Left ventricle myocardium inferior (tissue), 1 donor: ENCODE measurements around the gene RAB29. TPM values are rescaled to one million over a fixed set of nuclear protein-coding genes. Genes with fewer than 3 reads are reported as not detected.

Source experiments
- DNase-seq: peaks from one replicate; pipeline ENCODE4 v3.0.0-alpha.2; 2020
- H3K27ac ChIP-seq: fragments of 200-600 bp; replicated peaks from 2 replicates; pipeline ENCODE4 v1.8.0; 2021
- H3K27me3 ChIP-seq: fragments of 200-600 bp; 2 replicates; pipeline ENCODE4 v1.8.0; 2021; ENCODE audit warnings: low read depth
- H3K36me3 ChIP-seq: fragments of 200-600 bp; 2 replicates; pipeline ENCODE4 v1.8.0; 2021
- H3K4me1 ChIP-seq: fragments of 200-600 bp; 2 replicates; pipeline ENCODE4 v1.8.0; 2021
- H3K4me3 ChIP-seq: fragments of 200-600 bp; 2 replicates; pipeline ENCODE4 v1.8.0; 2021; ENCODE audit warnings: mild to moderate bottlenecking, moderate library complexity
- H3K9me3 ChIP-seq: fragments of 200-600 bp; replicated peaks from 2 replicates; pipeline ENCODE4 v1.8.0; 2021
- intact Hi-C: fragments of 100-400 bp; cut with micrococcal nuclease; formaldehyde crosslinking; loops from one replicate; pipeline ENCODE4 v1.11.0; 2022
- total RNA-seq: library from RNA; stranded (reverse); fragmentation: NEBNext Ultra II Directional; extraction: Animal tissue kit (Norgen Biotek cat#: 25700); gene quantifications from one replicate; pipeline ENCODE4 v1.2.1, GENCODE V29; 2021
- TF ChIP-seq, protein P1 (sequence below): fragments of 200-600 bp; IDR thresholded peaks from 2 replicates; pipeline ENCODE4 v1.8.0; 2021; ENCODE audit warnings: antibody characterized with exemption, mild to moderate bottlenecking, borderline replicate concordance
- donor health status: DM: no; HTN: yes; CAD: no; lungs with severe emphysema.

Gene RAB29
- total RNA-seq, 1 donor from 2014 or later = 13.7 TPM

DNA sequence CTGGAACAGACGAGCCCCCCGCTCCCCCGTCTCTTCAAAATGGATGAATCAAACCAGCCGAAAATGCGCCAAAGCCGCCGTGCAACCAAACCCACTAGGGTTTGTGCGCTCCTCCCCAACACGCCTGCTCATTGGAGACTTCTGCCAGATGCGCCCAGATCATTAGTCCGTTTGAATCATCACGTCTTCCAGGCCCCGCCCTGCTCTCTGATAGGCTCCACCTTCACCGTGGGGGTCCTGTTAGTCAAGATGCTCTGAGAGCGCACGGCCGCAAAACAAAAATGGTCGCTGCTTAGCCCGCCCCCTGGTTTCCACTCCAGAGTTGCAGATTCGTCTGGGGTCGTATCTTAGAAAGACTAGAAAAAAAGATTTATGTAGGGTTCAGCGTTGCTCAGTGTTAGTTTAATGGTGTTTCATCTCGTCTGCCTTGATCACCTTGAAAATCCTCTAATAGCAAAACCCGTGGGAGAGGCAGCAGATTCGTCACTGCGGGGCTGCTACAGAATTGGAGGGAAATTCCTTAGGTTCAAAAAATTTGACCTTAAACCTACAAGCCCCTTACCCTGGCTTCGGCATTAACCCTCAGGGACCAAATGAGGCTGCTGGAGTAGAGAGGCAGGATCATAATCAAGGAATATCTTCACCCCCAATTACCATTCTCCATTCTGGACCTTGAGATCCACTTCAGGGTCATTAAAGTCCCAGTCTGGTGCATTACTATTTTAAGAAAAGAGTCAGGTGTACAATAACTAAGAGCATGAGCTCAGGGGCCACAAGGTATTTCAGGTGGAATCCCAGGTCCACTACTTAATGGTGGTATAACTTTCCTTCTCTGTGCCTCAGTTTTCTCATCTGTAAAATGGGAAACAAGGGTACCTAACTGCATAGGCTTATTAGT, 24.9 kb downstream of the RAB29 start, which contains the start of gene NUCKS1:
NUCKS1 (minus strand) TSS at position 45 of the 898 bp plus-strand sequence. CDS start 209 bp downstream, outside the sequence.
- peak within 1 kb of the TSS; percentile 98 for H3K27ac ChIP-seq
- no peaks in the 10 kb centered on the region for H3K9me3 ChIP-seq
- peak; percentile 98 for DNase-seq
- no peaks in the 10 kb centered on the region for H3K36me3 ChIP-seq
- peaks cover 36% of the 10 kb centered on the region for H3K4me1 ChIP-seq
- TF ChIP-seq, protein P1, sequence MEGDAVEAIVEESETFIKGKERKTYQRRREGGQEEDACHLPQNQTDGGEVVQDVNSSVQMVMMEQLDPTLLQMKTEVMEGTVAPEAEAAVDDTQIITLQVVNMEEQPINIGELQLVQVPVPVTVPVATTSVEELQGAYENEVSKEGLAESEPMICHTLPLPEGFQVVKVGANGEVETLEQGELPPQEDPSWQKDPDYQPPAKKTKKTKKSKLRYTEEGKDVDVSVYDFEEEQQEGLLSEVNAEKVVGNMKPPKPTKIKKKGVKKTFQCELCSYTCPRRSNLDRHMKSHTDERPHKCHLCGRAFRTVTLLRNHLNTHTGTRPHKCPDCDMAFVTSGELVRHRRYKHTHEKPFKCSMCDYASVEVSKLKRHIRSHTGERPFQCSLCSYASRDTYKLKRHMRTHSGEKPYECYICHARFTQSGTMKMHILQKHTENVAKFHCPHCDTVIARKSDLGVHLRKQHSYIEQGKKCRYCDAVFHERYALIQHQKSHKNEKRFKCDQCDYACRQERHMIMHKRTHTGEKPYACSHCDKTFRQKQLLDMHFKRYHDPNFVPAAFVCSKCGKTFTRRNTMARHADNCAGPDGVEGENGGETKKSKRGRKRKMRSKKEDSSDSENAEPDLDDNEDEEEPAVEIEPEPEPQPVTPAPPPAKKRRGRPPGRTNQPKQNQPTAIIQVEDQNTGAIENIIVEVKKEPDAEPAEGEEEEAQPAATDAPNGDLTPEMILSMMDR = peak; percentile 53
- peak within 1 kb of the TSS; percentile 82 for H3K4me3 ChIP-seq
- intact Hi-C loops = no loop called here
- H3K27me3 ChIP-seq = no peaks in the 10 kb centered on the region

DNA sequence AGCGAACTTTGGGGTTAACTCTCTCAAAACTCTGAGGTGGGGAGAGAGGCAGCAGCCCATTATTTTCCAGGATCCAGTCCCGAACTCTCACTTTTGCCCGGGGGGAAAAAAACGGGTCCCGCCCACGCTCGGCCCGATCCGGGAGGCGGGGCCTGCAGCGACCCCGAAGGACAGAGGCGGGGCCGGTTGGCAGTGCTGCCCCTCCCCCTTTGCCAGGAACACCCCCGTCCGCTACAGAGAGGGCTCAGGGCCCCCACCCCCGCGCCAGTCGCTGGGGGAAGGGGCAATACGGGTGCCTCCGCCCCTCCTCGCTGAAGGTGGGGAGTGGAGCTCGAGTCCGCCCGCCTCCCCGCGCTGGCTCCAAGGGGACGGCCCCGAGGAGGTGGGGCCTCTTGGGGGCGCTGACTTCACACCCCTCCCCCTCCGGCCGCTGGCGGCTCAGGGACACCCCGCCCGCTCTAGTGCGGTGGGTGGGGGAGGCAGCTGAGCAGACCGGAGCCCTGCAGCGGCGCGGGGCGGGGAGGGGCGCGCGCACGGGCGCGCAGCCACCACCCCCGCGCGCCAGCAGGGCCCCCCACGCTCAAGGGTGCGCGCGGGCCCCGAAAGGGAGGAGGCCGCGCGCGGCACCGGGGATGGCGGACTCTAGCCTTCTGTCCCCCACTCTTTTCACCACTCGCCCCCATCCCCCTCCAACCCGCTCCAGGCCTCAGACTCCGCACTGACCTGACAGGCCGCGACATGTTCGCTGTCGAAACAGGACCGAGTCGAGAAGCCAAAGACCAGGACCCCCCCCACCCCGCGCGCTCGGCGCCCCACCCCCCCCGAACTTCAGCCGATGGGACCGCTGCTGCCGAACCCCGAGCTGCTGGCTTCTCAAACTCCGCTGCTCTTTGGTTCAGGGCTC, 25.8 kb downstream of the RAB29 start:
- H3K27me3 ChIP-seq = no peaks in the 10 kb centered on the region
- H3K36me3 ChIP-seq = no peaks in the 10 kb centered on the region
- peak; percentile 96 for DNase-seq
- TF ChIP-seq, protein P1 = no peak
- intact Hi-C loops = no loop called here
- peak overlapping the region; percentile 98 for H3K27ac ChIP-seq
- peaks cover 45% of the 10 kb centered on the region for H3K4me1 ChIP-seq
- H3K9me3 ChIP-seq = no peaks in the 10 kb centered on the region
- H3K4me3 ChIP-seq = peak overlapping the region; percentile 82

DNA sequence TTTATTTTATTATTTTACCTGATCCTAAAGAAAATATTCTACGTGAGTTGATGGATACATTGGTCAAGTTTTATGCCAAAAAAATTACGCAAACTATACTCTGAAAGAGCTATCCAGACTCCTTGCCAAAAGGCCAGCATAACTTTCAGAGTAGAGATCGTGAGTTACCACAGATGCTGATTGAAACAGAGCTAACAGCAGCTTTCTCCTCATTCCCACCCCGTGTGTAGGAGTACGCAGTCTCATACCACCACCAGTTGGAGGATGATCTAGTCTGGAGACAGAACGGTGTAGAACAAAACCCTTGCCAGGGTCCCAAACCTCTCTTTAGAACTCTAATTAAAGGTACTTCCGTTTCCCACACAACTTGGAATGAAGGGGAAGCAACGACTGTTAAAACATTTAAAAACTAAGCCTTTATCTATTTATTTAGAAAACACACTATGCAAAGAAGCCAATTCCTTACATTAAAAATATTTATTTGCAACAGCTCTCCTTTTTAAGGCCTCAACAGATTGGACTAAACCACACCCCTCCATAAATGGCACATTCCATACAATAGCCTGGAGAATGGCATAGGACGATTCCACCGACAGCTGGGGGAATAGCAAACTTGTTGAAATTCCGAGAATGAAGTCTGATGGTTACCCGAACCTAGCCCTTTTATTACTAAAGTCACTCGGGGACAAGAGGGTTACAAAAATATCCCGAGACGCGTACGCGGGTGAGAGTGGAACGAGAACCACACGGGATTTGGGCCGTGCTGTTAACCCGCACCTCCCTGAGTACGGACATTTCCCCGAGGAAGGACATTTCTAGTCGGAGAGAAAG, 26.7 kb downstream of the RAB29 start:
- intact Hi-C loops = no loop called here
- peaks cover 54% of the 10 kb centered on the region for H3K4me1 ChIP-seq

DNA sequence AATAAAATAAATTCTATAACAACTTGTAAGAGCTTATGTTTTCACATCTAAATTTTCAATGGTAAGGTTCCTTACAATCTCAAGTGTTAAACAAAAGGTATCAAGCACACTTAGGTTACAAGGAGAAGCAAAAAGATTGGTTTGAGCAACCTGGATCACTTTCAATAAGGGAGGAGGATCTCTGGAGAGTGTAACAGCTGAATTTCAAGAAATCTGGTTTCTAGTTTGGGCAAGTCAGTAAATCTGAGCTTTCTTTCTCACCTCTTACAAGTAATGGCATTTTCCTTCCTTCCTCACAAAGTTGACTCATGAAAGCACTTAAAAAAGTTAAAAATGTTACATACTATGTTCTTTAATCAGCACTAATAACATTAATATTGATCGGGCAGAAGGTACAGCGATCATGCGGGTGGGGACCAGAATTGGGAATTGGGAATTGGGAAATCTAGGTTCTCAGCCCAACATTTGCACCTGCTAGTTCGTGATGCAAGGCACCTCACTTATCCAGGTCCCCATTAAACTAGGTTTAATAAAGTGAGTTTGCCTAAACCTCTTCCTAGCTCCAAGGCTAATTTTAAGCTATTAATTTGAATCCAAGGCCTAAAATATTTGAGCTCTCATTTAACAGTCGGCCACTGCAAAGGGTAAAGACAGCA, 28.4 kb downstream of the RAB29 start:
- no peaks in the 10 kb centered on the region for H3K27me3 ChIP-seq
- H3K9me3 ChIP-seq = no peaks in the 10 kb centered on the region
- peak overlapping the region; percentile 82 for H3K4me3 ChIP-seq
- H3K4me1 ChIP-seq = peaks cover 71% of the 10 kb centered on the region
- TF ChIP-seq, protein P1 = no peak
- H3K36me3 ChIP-seq = no peaks in the 10 kb centered on the region
- H3K27ac ChIP-seq = peak overlapping the region; percentile 7
- no peak for DNase-seq
- intact Hi-C loops = no loop called here

More for the DNA sequence above, 26.7 kb downstream of the RAB29 start:
- no peak for DNase-seq
- peak overlapping the region; percentile 82 for H3K4me3 ChIP-seq
- H3K9me3 ChIP-seq = no peaks in the 10 kb centered on the region
- H3K36me3 ChIP-seq = no peaks in the 10 kb centered on the region
- H3K27ac ChIP-seq = peak overlapping the region; percentile 98
- H3K27me3 ChIP-seq = no peaks in the 10 kb centered on the region
- TF ChIP-seq, protein P1 = no peak
